HepG2 (cell line): ENCODE data around the gene DENND11. TPM values are rescaled to one million over a fixed set of nuclear protein-coding genes. Genes with fewer than 3 reads are reported as not detected.

Experiments used
- CAMTA2 ChIP-seq: sonication (generic); formaldehyde crosslinking; IDR thresholded peaks from 2 replicates; pipeline ENCODE4 v1.4.0; 2020; ENCODE audit warnings: mild to moderate bottlenecking, missing genetic modification reagents, borderline replicate concordance
- CC2D1A ChIP-seq: sonication (generic); formaldehyde crosslinking; IDR thresholded peaks from 2 replicates; pipeline ENCODE4 v1.8.1; 2023; ENCODE audit warnings: mild to moderate bottlenecking, missing genetic modification reagents
- HBP1 ChIP-seq: IDR thresholded peaks from 2 replicates; pipeline ENCODE4 v1.6.1; 2016; ENCODE audit warnings: low read depth, control low read depth
- MXD3 ChIP-seq: IDR thresholded peaks from 2 replicates; pipeline ENCODE4 v1.6.1; 2016; ENCODE audit warnings: mild to moderate bottlenecking, missing biosample characterization, missing genetic modification reagents
- PATZ1 ChIP-seq: sonication (generic); formaldehyde crosslinking; IDR thresholded peaks from 2 replicates; pipeline ENCODE4 v1.4.0; 2020; ENCODE audit warnings: missing genetic modification reagents
- PHB2 ChIP-seq: fragments of 450-650 bp; IDR thresholded peaks from 2 replicates; pipeline ENCODE4 v1.6.1; 2018; ENCODE audit not compliant: partially characterized antibody
- SNAPC4 ChIP-seq: sonication (generic); formaldehyde crosslinking; IDR thresholded peaks from 2 replicates; pipeline ENCODE4 v1.4.0; 2020; ENCODE audit warnings: mild to moderate bottlenecking, missing genetic modification reagents
- SUZ12 ChIP-seq: fragments of 150-350 bp; IDR thresholded peaks from 2 replicates; pipeline ENCODE4 v1.6.1; 2014; ENCODE audit warnings: low read depth, low read length
- TFDP1 ChIP-seq: IDR thresholded peaks from 2 replicates; pipeline ENCODE4 v1.6.1; 2016; ENCODE audit warnings: missing compliant biosample characterization, missing genetic modification reagents, borderline replicate concordance
- TFE3 ChIP-seq: IDR thresholded peaks from 2 replicates; pipeline ENCODE4 v1.6.1; 2016
- TP53 ChIP-seq: sonication (generic); formaldehyde crosslinking; conservative IDR thresholded peaks from 2 replicates; pipeline ENCODE4 v1.4.0; 2020; ENCODE audit warnings: missing genetic modification reagents
- ZNF10 ChIP-seq: sonication (generic); formaldehyde crosslinking; IDR thresholded peaks from 2 replicates; pipeline ENCODE4 v1.4.0; 2020; ENCODE audit warnings: mild to moderate bottlenecking, low read depth, missing genetic modification reagents, borderline replicate concordance
- ZNF710 ChIP-seq: sonication (generic); formaldehyde crosslinking; IDR thresholded peaks from 2 replicates; pipeline ENCODE4 v1.5.0; 2020; ENCODE audit warnings: mild to moderate bottlenecking, missing genetic modification reagents, borderline replicate concordance
- polyA plus RNA-seq, 8 experiments: library from polyadenylated mRNA; depleted of rRNA in 3 of 8; stranded (reverse) in 7 of 8; unstranded in 1 of 8; fragments of >200 nt; fragmentation: Illumina TruSeq in 4 of 8; extraction: Trizol in 4 of 8; gene quantifications; 2 replicates each; pipeline versions ENCODE4 v1.2.1 to v1.2.3, GENCODE V29; 2011 to 2016; ENCODE audit warnings: low read depth in 4 of 8, missing spikeins in 1 of 8, mixed read lengths in 1 of 8; ENCODE audit not compliant: insufficient read depth in 1 of 8
- total RNA-seq, 5 experiments: library from RNA; depleted of rRNA; stranded (reverse); fragments of >200 nt; fragmentation: Illumina TruSeq; extraction: Trizol; gene quantifications; 2 replicates each; pipeline ENCODE4 v1.2.3, GENCODE V29; 2016; ENCODE audit warnings: low read depth in 1 of 5

Gene DENND11
- total and polyA plus RNA-seq, 2 of the 13 experiments (the other 11 are each of a cell fraction or from before 2014, with no cell fraction given), result 7.1 to 10.5 TPM

GRCh38 chr7:141737836-141738591 lies 36.0 kb upstream of the DENND11 start, which contains the start of gene SSBP1 (continued):
- TF ChIP-seq HBP1 (CRISPR knock-in tag) (peak; percentile 83; the same call in 1 of the 2 replicates), TFE3 (CRISPR knock-in tag) (peak; percentile 51), PHB2 (no peak), ZNF10 (no peak), TP53 (CRISPR knock-in tag) (no peak), SUZ12 (no peak), PATZ1 (CRISPR knock-in tag) (peak; percentile 29; the same call in 1 of the 2 replicates), ZNF710 (peak; percentile 69; the same call in 1 of the 2 replicates), CAMTA2 (CRISPR knock-in tag) (peak; percentile 82; the same call in 1 of the 2 replicates), CC2D1A (0 out of 2 replicates have a peak, but pooled peaks have one; percentile 69), SNAPC4 (CRISPR knock-in tag) (0 out of 2 replicates have a peak, but pooled peaks have one; percentile 53), TFDP1 (CRISPR knock-in tag) (peak; percentile 55; the same call in 1 of the 2 replicates), MXD3 (CRISPR knock-in tag) (peak; percentile 72; the same call in 1 of the 2 replicates)
